NCI-H2196 (cell line): ENCODE results near the gene SMIM26.
"Not testable (repeated sequence)": the region's sequence is repeated elsewhere in the genome, so short reads cannot be mapped to it uniquely, and the experiment has no call there.

ENCODE experiments used
- DNase-seq: peaks from one replicate; lab custom pipeline; 2025; ENCODE audit not compliant: unreplicated experiment; lab: John Stamatoyannopoulos, UW

Gene SMIM26, protein sequence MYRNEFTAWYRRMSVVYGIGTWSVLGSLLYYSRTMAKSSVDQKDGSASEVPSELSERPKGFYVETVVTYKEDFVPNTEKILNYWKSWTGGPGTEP

GRCh38 chr20:18566892-18567738, at the start of gene SMIM26:
SMIM26 (plus strand) TSS chr20:18567432; CDS start chr20:18567479, 47 bp downstream.
- peak; percentile 98 for DNase-seq

GRCh38 chr20:18522066-18522465, 45.2 kb upstream of the SMIM26 start:
- DNase-seq, result not testable (repeated sequence)

- DNase-seq, result no peak
Observed at GRCh38 chr20:18523066-18523465, 44.2 kb upstream of the SMIM26 start.

- no peak for DNase-seq
Observed at GRCh38 chr20:18524646-18525045, 42.6 kb upstream of the SMIM26 start.

GRCh38 chr20:18526761-18527160, 40.5 kb upstream of the SMIM26 start:
- not testable (repeated sequence) for DNase-seq

- DNase-seq, result no peak
Observed at GRCh38 chr20:18527339-18527738, 39.9 kb upstream of the SMIM26 start.

GRCh38 chr20:18527836-18528235, 39.4 kb upstream of the SMIM26 start:
- DNase-seq, result no peak

DNA sequence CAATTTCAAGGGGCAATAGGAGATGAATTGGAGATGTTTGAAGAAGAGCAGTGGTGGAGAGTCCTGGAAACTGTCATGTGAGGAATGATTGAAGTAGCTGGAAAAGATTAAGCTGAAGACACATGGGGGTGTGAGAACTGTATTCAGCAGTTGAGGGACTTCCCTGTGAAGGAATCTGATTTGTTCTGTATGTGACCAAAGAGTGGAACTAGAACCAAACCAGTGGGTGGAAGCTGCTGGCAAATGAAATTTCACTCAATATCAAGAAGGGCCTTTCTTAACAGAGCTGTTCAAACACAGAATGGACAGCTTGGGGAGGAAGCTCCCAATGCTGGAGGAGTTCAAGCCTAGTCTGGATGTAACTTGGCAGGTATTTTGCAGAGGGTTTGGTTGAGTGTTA, 38.2 kb upstream of the SMIM26 start:
- DNase-seq, result no peak

- DNase-seq, result no peak
Observed at GRCh38 chr20:18532626-18533025, 34.6 kb upstream of the SMIM26 start.

DNA sequence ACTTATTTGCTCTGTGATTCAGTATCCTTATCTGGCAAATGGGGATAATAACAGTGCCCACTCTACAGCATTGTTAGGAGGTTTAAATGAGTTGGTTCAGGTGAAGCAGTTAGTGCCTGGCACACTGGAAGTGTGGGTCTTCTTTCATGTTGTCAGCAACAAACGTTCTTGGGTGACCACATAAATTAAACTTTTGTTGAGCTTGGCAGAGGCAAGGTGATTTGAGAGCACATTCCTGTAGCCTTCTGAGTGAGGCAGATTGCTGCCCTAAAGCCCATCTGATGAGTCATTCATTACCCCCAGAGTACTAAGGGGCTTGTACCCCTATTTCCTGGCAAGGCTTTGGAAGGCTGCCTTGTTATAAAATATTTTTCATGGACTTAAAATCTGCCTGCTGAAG, 33.7 kb upstream of the SMIM26 start:
- DNase-seq, result no peak

DNA sequence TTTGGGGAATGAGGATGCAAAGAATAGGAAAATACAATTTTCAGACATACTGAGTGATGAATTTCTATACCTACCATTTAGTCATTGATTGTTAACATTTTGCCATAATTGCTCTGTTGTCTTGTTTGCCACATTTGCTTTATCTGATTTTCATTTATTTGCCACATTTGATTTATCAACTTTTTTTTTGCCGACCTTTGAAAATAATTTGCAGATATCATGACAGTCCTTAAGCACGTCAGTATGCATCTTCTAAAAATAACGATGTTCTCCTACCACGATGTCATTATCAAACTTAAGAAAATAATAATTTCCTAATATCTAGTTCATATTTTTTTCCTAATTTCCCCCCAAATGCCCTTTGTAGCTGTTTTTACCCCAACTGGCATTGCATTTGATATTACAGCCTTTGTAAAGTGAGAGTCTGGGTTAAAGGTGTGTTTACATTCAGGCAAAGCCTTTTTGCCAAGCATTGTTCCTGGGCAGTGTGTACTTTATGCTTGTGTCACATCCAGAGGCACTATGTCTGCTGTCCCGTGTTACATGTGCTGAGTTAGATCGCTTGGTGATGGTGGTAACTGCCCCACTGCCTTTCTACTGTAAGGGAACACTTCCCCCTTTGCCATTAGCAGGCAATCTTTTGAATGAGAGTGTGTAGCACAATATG, 33.1 kb upstream of the SMIM26 start:
- DNase-seq, result no peak

DNA sequence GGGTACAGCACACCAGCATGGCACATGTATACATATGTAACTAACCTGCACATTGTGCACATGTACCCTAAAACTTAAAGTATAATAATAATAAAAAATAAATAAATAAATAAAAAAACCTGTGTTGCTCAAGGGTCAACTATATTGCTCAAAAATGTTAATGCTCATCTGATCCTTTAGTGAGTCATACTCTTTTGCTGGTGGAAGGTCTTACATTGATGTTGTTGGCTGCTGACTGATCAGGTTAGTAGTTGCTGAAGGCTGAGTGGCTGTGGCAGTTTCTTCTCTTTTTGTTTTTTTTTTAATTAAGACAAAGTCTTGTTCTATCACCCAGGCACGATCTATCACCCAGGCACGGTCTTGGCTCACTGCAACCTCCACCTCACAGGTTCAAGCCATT, 29.6 kb upstream of the SMIM26 start:
- DNase-seq, result no peak

- no peak for DNase-seq
Observed at GRCh38 chr20:18541741-18542140, 25.5 kb upstream of the SMIM26 start.

DNA sequence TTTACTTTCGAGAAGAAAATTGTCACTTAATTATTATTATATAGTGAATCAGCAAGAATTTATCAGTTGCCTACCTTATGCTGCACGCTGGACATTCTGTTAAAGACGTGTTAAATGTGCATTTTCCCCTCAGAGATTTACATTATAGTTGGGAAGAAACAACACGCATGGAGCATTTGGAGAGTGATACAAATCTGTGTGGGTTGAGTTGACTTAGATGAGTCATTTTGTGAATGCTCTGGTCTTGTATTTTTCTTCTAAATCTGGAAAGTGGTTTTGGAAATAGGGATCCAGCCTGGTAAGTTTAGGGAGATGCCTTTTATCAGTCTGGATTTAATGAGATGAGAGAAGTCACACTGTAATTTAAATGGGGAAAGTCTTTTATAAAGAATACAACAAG, 24.0 kb upstream of the SMIM26 start:
- DNase-seq, result no peak

GRCh38 chr20:18543932-18544331, 23.3 kb upstream of the SMIM26 start:
- peak; percentile 92 for DNase-seq

DNA sequence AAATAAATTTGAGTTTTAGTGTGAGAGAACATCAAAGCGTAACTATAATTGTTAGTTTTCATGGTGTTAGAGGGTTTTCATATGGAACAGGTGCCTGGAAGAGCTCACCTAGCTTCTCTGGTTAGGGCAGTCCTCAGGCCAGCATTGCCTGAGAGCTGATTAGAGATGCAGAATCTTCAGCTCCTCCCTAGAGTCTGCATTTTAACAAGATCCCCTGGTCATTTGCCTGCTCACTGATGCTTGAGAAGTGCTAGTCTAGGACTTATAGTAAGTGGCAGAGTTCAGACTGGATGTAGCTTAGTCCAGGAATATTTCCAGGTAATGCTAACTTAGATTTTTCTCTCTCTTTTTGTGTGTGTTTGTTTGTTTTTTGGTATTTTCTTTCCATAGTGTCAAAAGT, 21.7 kb upstream of the SMIM26 start:
- DNase-seq, result no peak

DNA sequence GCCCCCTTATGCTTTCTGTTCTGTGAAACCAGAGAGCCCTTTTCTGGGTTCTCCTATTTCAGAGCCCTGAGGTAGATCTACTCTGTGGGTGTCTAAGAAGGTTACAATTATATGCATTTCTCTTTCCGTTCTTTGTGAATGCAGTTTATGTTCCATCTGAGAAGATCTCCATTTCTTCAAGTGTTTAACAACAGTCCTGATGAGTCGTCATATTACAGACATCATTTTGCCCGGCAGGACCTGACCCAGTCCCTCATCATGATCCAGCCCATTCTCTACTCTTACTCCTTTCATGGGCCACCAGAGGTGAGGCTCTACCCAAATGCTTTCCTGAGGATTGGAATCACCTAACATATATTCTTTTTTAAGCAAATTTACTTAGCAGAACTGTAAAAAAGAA, 18.8 kb upstream of the SMIM26 start:
- no peak for DNase-seq

GRCh38 chr20:18553746-18554145, 13.5 kb upstream of the SMIM26 start:
- no peak for DNase-seq

DNA sequence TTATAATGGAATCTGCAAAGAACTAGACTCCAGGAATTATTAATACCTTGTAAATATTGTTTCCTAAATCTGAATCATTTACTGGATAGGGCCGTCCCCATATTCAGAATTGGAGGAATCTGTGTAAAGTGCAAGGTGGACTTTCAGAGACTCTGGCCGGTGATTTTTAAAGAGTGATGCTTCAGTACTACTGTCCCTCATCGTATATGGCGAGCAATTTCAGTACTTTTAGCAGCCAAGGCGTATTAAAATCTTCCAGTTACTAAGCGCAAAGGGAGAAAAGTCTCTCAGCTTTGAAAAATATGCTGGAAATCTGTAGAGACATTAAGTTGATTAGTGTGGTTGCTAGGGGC, 483 bp downstream of the SMIM26 start:
- no peak for DNase-seq

- no peak for DNase-seq
Observed at GRCh38 chr20:18571009-18571408, 3.8 kb downstream of the SMIM26 start.

DNA sequence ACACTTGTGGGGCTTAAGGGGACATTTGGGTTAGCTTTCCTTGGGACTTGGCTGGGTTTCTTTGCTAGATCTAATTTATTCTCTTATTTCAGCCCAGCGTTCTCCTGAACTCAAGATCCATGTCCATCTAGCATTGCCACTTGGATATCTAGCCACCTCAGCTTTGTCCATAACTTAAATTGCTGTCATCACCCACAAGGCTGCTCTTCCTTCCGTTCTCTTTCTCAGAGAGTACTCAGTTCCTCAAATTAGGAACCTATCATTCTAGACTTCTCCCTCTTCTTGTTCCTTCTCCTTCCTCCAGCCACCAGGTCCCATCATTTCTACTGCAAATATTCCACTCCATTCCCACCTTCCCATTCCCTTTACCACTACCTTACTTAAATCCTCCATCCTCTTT, 4.3 kb downstream of the SMIM26 start:
- DNase-seq, result no peak

- no peak for DNase-seq
Observed at GRCh38 chr20:18577942-18578341, 10.7 kb downstream of the SMIM26 start.
